ENCODE results near the gene LHX1. TPM values are rescaled to one million over a fixed set of nuclear protein-coding genes. Genes with fewer than 3 reads are reported as not detected.
A peak's percentile ranks its signal among the peaks of the same experiment; 100 is the strongest.

The LHX1 gene
- total and polyA plus RNA-seq, 9 of the 15 experiments (the other 6 are each of a cell fraction or from before 2014, with no cell fraction given) = 0.05 to 0.64 (median 0.07) TPM; not detected in 6

- TF ChIP-seq RERE (CRISPR knock-in tag; IDR thresholded peaks at IDR 0.05; ENCODE audit: borderline replicate concordance) (no peak), BRF1 (IDR thresholded peaks at IDR 0.05; ENCODE audit: borderline replicate concordance, extremely low read depth, insufficient read length) (no peak), JUNB (CRISPR knock-in tag; conservative IDR thresholded peaks at IDR 0.05) (no peak), WHSC1 (IDR thresholded peaks at IDR 0.05; ENCODE audit: low read length) (no peak), ZNF224 (CRISPR knock-in tag; IDR thresholded peaks at IDR 0.05) (no peak), TEAD1 (CRISPR knock-in tag; IDR thresholded peaks at IDR 0.05) (peak in 1 of 2 experiments; percentile 83; a peak in 2 of 4 replicates), NCOR1 (IDR thresholded peaks at IDR 0.05) (no peak), ZNF75A (CRISPR knock-in tag; IDR thresholded peaks at IDR 0.05) (no peak), STAT5A (IDR thresholded peaks at IDR 0.05; ENCODE audit: borderline replicate concordance, low read length) (no peak), RBM15 (IDR thresholded peaks at IDR 0.05; ENCODE audit: insufficient read depth, low read length) (no peak), ZNF263 (CRISPR knock-in tag; IDR thresholded peaks at IDR 0.05; ENCODE audit: borderline replicate concordance) (peak; percentile 19; the same call in 1 of the 2 replicates), SAP30 (IDR thresholded peaks at IDR 0.05; ENCODE audit: borderline replicate concordance, insufficient read depth, low read depth, low read length, poor library complexity, severe bottlenecking) (peak; percentile 86), HCFC1 (IDR thresholded peaks at IDR 0.05; ENCODE audit: low read depth, low read length) (peak; percentile 48), POLR2G (IDR thresholded peaks at IDR 0.05; ENCODE audit: low read depth, low read length) (peak; percentile 99), PTBP1 (IDR thresholded peaks at IDR 0.05; ENCODE audit: low read depth, low read length) (no peak), CHD4 (IDR thresholded peaks at IDR 0.05; ENCODE audit: insufficient read depth, insufficient replicate concordance, low read depth, low read length, poor library complexity, severe bottlenecking) (no peak), CLOCK (CRISPR knock-in tag; IDR thresholded peaks at IDR 0.05; ENCODE audit: borderline replicate concordance) (no peak), ZNF408 (CRISPR knock-in tag; IDR thresholded peaks at IDR 0.05; ENCODE audit: low read depth) (no peak), RUNX1 (IDR thresholded peaks at IDR 0.05; ENCODE audit: low read depth) (no peak)
Observed at GRCh38 chr17:36948717-36949460, 11.6 kb downstream of the LHX1 start, which contains the start of gene AATF (continued).
